GM10266 (cell line): Measurements from ENCODE around the gene LRRC28.

Experiments used
- DNase-seq: peaks from one replicate; pipeline ENCODE4 v3.0.0; 2012; ENCODE audit errors: extremely low spot score
- CTCF ChIP-seq: IDR thresholded peaks from 2 replicates; pipeline ENCODE4 v1.5.1; 2012; ENCODE audit warnings: mild to moderate bottlenecking, low read depth; ENCODE audit not compliant: control insufficient read depth, insufficient read depth; ENCODE audit errors: missing control alignments

LRRC28 gene

DNA sequence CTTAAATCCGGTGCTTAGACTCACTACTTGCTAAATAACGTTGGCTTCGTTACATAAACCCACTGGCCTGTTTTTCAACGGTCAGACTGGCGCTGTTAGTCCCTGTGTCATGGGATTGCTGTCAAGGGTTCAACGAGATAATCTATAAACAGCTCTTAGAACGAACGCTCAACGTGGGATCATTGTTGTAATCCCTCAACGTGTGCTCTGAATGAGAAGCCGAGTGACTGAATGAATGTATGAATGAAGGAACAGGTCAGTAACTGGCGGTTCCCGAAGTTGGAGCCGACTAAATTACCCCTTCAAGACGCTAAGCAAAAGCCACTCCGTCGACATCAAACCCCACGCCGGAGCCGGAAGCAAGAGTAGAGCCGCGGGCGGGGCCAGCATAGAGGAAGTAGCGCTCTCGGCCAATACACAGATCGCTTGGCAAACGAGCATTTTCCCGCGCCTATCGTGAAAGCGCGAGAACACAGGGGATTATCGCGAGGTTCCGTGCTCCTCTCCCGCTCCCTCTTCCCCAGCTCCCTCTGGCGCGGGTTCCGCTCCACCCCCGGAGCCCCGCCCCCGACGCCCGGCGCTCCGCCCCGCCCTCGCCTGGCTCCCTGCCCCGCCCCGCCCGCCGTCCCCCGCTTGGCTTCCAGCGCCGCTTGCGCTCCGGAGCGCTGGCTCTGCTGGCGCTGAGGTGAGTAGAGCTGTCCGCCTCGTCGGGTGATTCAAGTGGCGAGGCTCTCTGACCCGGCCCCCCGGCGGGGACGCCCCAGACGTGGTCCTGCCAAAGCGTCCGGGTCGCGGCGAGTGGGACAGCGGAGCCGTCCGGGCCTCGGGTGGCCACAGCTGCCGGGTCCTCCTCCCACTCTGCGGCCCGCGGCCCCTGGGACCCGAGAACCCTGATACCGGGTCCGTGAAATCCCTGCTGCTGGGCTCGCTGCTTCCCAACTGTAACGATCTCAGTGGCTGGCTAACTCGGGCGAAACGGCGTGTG, at the start of gene LRRC28:
LRRC28 (plus strand) TSS at position 625 of the 985 bp plus-strand sequence. CDS start 4,477 bp downstream, outside the sequence.
- DNase-seq: peak; percentile 96
- TF ChIP-seq CTCF: no peak

DNA sequence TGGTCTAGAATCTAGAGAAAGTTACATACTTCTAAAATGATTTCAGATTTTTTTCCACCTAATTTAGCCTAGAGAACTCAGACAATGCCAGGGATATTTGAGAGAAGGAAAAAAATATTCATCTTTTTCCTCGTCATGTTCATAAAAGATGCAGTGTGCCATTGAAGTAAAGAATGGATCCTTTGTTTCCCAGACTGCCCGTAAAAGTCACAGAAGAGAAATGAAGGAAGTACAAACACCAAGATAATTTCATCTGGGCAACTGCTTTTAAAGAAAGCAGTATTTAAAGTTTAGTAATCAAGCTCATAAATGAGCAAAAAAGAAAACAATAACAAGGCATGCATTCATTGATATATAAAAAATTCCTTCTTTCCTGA, 49.1 kb upstream of the LRRC28 start:
- no peak for TF ChIP-seq CTCF
- DNase-seq: no peak

GRCh38 chr15:99207672-99208071, 43.6 kb upstream of the LRRC28 start:
- no peak for DNase-seq
- no peak for TF ChIP-seq CTCF

DNA sequence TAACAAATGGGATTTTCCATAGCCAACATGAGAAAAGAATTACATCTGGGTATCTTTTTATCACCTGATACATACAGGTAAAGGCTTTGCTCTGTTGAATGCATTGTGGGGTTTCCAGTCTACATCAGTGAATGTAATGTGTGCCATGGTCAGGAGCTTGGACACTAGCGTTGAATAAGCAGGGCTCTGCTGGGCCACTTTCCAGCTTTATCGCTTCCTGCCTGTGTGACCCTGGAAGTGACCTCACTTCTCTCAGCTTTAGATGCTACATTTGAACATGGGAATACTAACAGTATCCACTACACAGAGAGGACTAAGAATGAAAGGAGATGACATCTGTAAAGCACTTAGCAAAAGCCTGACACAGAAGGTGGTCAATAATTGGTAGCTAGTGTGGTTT, 42.0 kb upstream of the LRRC28 start:
- no peak for DNase-seq
- no peak for TF ChIP-seq CTCF

DNA sequence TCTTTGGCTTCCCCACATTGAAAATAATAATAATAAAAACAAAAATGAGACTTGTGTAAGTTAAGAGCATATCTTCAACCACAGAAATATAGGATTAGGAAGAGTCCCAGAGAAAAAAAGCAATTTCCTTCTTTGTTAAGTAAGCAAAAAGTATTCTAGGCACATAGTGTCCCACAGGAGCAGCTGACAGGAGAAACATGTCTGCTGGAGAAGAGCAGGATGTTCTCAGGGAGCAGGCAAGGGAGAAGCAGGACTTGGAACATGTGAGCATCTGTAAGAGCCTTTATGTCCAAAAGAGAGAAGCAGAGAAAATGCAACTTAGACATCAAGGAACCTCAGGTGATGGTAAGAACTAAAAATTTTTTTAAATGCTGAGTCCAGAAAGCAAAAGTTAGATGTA, 40.9 kb upstream of the LRRC28 start:
- no peak for DNase-seq
- no peak for TF ChIP-seq CTCF

- DNase-seq: no peak
- TF ChIP-seq CTCF: no peak
Measured at GRCh38 chr15:99211926-99212325, 39.4 kb upstream of the LRRC28 start.

GRCh38 chr15:99212406-99212805, 38.9 kb upstream of the LRRC28 start:
- no peak for TF ChIP-seq CTCF
- DNase-seq: no peak
